Measurements from ENCODE around the gene DNM3. TPM values are rescaled to one million over a fixed set of nuclear protein-coding genes. Genes with fewer than 3 reads are reported as not detected.

DNM3 gene
- polyA plus RNA-seq, 1 of the 3 experiments (the other 2 are of a cell fraction): 0.43 TPM

DNA sequence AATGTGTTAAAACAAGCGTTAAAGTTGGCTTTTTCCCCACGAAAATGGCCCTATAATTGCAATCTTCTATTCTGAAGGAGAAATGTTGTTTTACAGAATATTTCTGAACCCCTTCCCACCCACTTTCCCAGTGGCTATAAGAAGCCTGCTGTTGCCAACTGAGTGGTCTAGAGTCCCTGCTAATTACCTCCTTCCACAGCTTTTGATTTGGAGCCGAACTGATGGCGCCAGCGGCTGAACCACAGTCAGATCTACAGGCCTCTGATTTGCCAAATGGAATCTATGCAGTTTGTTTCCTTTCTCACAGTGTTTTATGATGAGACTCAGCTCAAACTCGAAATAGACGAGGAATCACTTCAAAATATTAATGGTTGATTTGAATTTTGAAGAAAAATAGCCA is 503.1 kb downstream of the DNM3 start (continued):
- TF ChIP-seq RCOR1 (IDR thresholded peaks at IDR 0.05; ENCODE audit: low read length): no peak
- no peak for TF ChIP-seq TCF12 (IDR thresholded peaks at IDR 0.05)
- no peak for TF ChIP-seq JUND (IDR thresholded peaks at IDR 0.05)
- TF ChIP-seq, protein P1, sequence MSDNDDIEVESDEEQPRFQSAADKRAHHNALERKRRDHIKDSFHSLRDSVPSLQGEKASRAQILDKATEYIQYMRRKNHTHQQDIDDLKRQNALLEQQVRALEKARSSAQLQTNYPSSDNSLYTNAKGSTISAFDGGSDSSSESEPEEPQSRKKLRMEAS (IDR thresholded peaks at IDR 0.05; ENCODE audit: low read depth): no peak
- no peak for TF ChIP-seq ELF1 (IDR thresholded peaks at IDR 0.05)

DNA sequence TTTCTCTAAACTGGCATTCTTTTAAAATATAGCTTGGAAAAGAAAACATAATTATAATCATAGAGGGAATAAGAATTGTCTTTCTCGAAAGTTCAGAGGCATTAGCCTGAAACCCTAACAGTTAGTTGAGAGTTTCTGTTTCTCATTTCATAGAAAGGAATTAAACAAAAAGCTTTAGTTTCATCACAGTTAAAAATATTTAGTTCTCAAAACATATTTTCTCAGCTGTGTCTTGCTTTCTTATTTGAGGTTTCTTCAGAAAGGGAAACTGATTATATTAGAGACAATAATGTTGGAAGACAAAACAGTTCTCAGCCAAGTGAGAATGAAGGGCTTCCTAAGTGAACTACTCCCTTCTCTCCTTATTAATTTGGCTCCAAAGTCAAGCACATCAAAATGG is 503.8 kb downstream of the DNM3 start:
- Histone ChIP-seq H3K4me1 (ENCODE audit: control insufficient read depth in 1 of 2, insufficient read depth in 2 of 2, low read depth in 1 of 2, low read length in 1 of 2) (peaks cover 9 to 20% of the 10 kb centered on the region in 2 experiments; a peak in 3 of 4 replicates), H3K79me2 (ENCODE audit: insufficient read depth) (no peaks in the 10 kb centered on the region), H3K4me2 (no peak overlapping the region), H4K20me1 (ENCODE audit: insufficient read depth) (no peaks in the 10 kb centered on the region), H3K36me3 (replicated peaks in 1 of 2; ENCODE audit: control insufficient read depth in 1 of 2, insufficient read depth in 2 of 2, low read length in 1 of 2) (no peaks in the 10 kb centered on the region), H3K27me3 (ENCODE audit: insufficient read depth) (no peaks in the 10 kb centered on the region), H3K4me3 (ENCODE audit: low read depth in 2 of 2, low read length in 1 of 2) (no peak overlapping the region), H3K9ac (no peak overlapping the region), H3K27ac (ENCODE audit: low read depth in 2 of 2, low read length in 1 of 2) (peak overlapping the region; percentile 93 to 99; a peak in 3 of 4 replicates), H2AFZ (ENCODE audit: low read depth) (no peak overlapping the region), H3F3A (replicated peaks; ENCODE audit: insufficient read depth) (peaks cover 29% of the 10 kb centered on the region), H3K9me3 (peaks cover 13% of the 10 kb centered on the region; the same call in 1 of the 2 replicates), H3K9me2 (no peaks in the 10 kb centered on the region)
- ChIA-PET POLR2A (no interaction called here), CTCF (interaction anchor here (0.6 kb wide), 1 partner anchor 15 kb away, joined by 3 read pairs; no protein-coding TSS in a partner anchor)
- TF ChIP-seq MEF2A (IDR thresholded peaks at IDR 0.05; ENCODE audit: borderline replicate concordance, low read depth) (no peak), FOSL2 (IDR thresholded peaks at IDR 0.05; ENCODE audit: borderline replicate concordance, low read depth) (no peak)
- WGBS (ENCODE audit: low lambda C conversion rate): 94% methylated on average over 1 of the region's 1 CpG
- DNase-seq: no peak

DNA sequence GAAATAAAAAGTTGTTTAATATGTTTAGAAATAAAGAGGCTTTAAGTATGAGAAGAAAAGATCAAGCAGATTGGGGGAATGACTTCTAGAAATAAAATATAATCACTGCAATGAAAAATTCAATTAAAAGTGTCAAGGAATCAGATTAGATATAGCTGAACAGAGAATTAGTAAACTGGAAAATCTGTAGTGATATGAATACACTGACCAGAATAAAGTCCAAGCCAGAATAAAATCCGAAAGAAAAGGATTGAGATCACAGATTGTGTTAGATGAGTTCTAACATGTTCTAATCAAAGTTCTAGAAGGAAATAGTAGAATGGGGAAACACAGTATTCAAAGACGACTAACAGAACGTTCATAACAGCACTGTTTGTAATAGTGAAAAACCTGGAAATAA is 506.1 kb downstream of the DNM3 start:
- DNase-seq: no peak
- Histone ChIP-seq H4K20me1 (ENCODE audit: insufficient read depth) (no peaks in the 10 kb centered on the region), H3K36me3 (replicated peaks in 1 of 2; ENCODE audit: control insufficient read depth in 1 of 2, insufficient read depth in 2 of 2, low read length in 1 of 2) (no peaks in the 10 kb centered on the region), H3K4me2 (no peak overlapping the region), H3K27ac (ENCODE audit: low read depth in 2 of 2, low read length in 1 of 2) (no peak overlapping the region), H2AFZ (ENCODE audit: low read depth) (no peak overlapping the region), H3K9me3 (peaks cover 13% of the 10 kb centered on the region; the same call in 1 of the 2 replicates), H3K4me3 (ENCODE audit: low read depth in 2 of 2, low read length in 1 of 2) (no peak overlapping the region), H3K27me3 (ENCODE audit: insufficient read depth) (no peaks in the 10 kb centered on the region), H3K4me1 (ENCODE audit: control insufficient read depth in 1 of 2, insufficient read depth in 2 of 2, low read depth in 1 of 2, low read length in 1 of 2) (peaks cover 20 to 36% of the 10 kb centered on the region in 2 experiments), H3F3A (replicated peaks; ENCODE audit: insufficient read depth) (peaks cover 25% of the 10 kb centered on the region), H3K9me2 (no peaks in the 10 kb centered on the region), H3K79me2 (ENCODE audit: insufficient read depth) (no peaks in the 10 kb centered on the region), H3K9ac (no peak overlapping the region)
- 84% methylated on average over 3 of the region's 3 CpGs for WGBS (ENCODE audit: low lambda C conversion rate)
- no peak for TF ChIP-seq NFIC (IDR thresholded peaks at IDR 0.05; ENCODE audit: borderline replicate concordance)
- no peak for TF ChIP-seq EZH2phosphoT487 (IDR thresholded peaks at IDR 0.05; ENCODE audit: borderline replicate concordance, low read depth)
- no peak for TF ChIP-seq RFX5 (IDR thresholded peaks at IDR 0.05; ENCODE audit: low read length)
- TF ChIP-seq EP300 (IDR thresholded peaks at IDR 0.05; ENCODE audit: borderline replicate concordance in 1 of 2, low read depth in 1 of 2, low read length in 1 of 2): no peak
- TF ChIP-seq, protein P2, sequence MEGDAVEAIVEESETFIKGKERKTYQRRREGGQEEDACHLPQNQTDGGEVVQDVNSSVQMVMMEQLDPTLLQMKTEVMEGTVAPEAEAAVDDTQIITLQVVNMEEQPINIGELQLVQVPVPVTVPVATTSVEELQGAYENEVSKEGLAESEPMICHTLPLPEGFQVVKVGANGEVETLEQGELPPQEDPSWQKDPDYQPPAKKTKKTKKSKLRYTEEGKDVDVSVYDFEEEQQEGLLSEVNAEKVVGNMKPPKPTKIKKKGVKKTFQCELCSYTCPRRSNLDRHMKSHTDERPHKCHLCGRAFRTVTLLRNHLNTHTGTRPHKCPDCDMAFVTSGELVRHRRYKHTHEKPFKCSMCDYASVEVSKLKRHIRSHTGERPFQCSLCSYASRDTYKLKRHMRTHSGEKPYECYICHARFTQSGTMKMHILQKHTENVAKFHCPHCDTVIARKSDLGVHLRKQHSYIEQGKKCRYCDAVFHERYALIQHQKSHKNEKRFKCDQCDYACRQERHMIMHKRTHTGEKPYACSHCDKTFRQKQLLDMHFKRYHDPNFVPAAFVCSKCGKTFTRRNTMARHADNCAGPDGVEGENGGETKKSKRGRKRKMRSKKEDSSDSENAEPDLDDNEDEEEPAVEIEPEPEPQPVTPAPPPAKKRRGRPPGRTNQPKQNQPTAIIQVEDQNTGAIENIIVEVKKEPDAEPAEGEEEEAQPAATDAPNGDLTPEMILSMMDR (IDR thresholded peaks at IDR 0.05): no peak
- TF ChIP-seq, protein P3, sequence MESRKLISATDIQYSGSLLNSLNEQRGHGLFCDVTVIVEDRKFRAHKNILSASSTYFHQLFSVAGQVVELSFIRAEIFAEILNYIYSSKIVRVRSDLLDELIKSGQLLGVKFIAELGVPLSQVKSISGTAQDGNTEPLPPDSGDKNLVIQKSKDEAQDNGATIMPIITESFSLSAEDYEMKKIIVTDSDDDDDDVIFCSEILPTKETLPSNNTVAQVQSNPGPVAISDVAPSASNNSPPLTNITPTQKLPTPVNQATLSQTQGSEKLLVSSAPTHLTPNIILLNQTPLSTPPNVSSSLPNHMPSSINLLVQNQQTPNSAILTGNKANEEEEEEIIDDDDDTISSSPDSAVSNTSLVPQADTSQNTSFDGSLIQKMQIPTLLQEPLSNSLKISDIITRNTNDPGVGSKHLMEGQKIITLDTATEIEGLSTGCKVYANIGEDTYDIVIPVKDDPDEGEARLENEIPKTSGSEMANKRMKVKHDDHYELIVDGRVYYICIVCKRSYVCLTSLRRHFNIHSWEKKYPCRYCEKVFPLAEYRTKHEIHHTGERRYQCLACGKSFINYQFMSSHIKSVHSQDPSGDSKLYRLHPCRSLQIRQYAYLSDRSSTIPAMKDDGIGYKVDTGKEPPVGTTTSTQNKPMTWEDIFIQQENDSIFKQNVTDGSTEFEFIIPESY (IDR thresholded peaks at IDR 0.05; ENCODE audit: borderline replicate concordance, low read depth): no peak
- ChIA-PET CTCF (no interaction called here), POLR2A (no interaction called here)
